DMS153 treated with DMSO at 0.1 percent for 48 hours (cell line): ENCODE results near the gene RASEF.

Experiments
- DNase-seq: peaks from one replicate; lab custom pipeline; 2025; ENCODE audit not compliant: unreplicated experiment; lab: John Stamatoyannopoulos, UW

Gene RASEF

DNA sequence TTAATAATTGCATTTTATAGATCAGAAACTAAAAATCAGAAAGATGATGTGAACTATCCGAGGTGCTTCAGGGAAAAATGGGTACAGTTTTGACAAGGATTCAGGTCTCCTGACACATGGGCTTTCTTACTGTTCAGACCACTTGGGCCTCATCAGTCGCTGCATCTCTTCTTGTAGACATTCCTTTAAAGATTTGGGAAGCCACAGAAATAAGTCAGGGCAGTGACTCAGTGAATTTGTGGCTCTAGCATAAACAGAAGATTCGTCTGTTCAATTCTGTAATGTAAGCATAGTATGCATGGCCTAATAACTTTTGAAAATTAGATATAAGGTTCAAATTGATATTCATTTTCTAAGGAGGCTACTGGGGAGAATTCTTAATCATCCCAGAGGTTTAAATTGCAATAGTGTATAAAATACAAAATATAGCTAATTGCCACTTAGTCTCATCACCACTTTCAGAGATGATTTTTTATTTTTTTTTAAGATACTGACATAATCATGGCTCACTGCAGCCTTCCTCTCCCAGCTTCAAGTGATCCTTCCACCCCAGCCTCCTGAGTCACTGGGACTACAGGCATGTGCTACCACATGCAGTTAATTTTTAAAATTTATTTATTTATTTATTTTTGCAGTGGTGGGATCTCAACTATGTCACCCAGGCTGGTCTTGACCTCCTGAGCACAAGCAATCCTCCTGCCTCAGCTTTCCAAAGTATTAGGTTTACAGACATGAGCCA is 48.9 kb downstream of the RASEF start:
- no peak for DNase-seq

DNA sequence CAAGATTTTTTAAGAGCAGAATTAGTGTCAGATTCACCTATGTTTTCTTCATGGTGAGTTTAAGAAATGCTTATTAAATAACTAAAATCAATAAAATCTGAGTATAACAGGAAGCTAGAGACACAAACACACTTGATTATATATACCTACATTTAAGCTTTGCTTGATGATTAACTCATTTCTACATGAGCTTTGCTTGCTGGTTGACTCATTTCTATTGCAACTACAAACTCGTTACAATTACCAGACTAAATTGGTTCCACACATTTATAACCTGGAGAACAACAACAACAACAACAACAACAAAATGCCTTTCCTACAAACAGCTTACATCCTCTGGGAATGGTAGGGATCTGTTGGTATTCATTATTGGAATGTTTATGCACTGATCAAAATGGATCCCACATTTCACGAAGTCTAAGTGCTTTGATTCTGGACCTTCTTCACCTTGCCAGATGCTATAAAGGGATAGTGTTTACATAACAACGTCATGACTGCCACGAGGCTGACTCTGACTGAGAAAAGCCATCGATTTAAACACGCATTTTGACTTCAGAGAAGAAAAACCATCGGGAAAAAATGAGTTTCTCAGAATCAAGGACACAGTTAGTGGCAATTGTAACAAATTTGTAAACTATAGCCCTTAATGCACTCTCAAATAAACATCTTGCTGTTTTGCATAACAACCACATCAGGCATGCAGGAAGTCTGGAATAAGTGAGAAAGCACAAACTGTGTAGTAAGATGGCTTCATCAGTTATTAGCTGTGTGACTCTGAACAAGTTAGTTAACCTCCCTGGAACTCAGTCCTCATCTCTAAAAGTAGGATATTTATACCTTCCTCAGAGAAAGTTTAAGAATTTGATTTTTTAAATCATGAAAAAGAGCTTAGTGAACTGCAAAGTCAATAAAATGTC is 49.8 kb downstream of the RASEF start:
- DNase-seq = no peak

GRCh38 chr9:83012168-83012921 is 50.6 kb downstream of the RASEF start:
- DNase-seq = no peak

GRCh38 chr9:83011611-83012010 is 51.3 kb downstream of the RASEF start:
- DNase-seq = no peak

DNA sequence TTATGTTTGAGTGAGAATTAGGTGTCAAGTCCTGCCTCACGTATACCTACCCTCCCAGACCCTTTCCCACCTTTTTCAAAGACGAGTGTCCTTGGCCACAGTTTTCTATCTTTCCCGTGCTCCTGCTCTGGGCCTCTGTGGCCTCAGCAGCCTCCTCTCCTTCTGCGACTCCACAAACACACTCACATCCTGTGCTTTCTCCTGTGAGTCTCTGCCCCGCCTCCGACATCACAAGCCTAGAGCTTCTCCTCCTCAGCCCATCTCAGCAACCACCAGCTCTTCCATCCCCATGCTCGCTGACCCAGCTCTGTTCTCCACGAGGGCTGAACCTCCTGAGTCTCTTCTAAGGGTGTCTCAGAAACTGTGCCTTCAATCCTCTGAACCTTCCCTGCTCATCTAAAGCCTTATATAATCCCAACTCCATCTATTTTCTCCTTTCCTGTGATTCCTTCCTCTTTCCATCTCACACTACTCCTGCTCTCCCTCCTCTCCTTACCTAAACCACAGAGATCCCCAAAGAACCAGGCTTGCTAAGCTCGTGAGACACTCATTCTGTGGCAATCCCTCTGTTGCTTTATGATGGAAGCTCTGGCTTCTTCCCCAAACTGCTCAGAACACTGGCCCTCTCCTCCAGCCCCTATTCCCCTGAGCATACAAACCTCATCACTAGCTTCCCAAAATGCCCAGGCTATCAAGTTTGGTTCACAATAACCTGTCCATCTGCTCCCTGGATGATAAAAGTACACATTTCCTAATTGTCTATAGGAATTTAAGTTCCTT is 55.2 kb downstream of the RASEF start:
- DNase-seq = no peak

DNA sequence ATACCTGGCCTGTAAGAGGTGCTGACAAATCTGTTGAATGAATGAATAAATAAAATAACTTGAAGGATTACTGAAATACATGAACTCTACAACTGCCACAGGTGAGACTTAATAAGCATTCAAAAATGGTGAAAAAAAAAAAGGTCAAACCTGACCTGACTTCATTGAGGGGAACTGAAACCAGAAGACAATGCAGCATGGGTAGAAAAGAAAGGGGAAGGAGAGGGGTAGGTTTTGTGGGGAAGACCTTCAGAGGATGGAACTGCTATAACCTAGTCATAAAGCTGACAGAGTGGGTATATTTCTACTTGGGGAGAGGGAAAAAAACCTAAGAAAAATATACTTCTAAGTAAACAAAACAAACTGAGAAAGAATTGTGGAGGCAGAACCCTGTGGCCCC is 56.6 kb downstream of the RASEF start:
- DNase-seq = no peak

- no peak for DNase-seq
Observed at GRCh38 chr9:83005963-83006362, 57.0 kb downstream of the RASEF start.

- no peak for DNase-seq
Observed at GRCh38 chr9:83005361-83005760, 57.6 kb downstream of the RASEF start.

DNA sequence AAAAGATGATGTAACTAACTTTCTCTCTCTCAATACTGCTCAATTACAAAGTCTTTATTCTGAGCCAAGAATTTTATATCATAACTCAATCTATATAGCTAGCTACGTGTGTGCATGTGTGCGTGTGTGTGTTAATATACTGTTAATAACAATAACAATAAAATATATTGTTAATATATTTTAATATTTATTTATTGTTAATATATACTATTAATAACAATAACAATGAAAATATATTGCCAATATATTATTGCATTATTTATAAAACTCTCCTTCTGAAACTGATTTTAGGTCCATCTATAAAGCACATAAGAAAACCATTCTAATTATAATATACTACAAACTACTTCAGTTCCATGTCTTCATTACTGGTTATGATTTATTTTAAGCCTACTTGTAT is 60.6 kb downstream of the RASEF start:
- no peak for DNase-seq

GRCh38 chr9:83000765-83001164 is 62.2 kb downstream of the RASEF start:
- no peak for DNase-seq

GRCh38 chr9:82998409-82998808 is 64.5 kb downstream of the RASEF start:
- DNase-seq = no peak

- no peak for DNase-seq
Observed at GRCh38 chr9:82997476-82998140, 65.3 kb downstream of the RASEF start.

- no peak for DNase-seq
Observed at GRCh38 chr9:82996941-82997340, 66.0 kb downstream of the RASEF start.

DNA sequence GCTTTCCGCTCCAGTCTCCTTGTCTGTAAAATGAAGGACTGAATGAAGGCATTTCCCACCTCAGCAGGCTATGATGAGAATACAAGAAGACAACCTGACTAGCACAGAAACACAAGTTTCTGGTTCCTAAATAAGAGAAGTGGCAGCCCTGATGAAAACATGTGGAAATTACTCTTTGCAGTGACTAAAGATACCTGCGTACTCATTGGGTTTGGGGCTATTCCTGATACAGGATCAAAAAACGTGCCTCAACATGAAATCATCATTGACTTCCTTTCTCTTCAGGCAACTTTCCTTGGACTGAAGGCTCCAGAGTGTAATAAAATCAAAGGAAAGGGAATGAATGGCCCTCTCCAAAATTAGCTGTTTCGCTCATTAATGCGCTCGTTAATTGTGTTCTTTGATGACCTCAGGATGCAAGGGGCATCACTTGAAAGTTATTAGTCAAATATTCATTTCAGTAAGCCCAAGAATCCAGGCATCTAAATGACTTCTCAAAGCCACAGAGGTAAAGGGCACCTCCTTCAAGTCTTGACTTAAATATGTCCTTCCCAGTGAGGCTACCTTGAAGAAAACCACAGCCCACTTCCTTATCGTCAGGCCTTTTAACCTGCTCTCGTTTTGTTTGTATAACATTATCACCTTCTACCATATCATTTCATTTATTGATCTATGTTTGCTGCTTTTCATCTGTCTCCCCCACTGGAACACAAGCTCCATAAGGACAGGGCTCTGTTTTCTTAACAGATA is 68.9 kb downstream of the RASEF start:
- DNase-seq = no peak

DNA sequence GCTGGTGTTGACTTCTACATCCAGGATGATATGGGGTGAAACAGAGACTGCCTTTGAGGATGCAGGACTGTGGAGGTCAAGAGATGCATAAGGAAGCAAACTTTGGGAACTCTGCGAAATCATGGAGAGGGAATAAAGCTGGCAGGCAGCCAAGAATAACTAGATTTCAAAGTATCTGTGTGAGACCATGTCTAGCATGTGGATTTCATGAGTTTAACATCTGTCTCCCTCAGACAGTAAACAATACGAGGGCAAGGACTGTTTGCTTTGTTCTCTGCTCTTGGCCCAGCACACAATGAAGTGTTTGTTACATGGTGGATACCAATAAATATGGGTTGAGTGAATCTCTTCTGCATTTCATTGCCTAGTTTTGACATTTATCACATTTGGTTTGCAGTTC is 71.3 kb downstream of the RASEF start:
- peak; percentile 73 for DNase-seq

- no peak for DNase-seq
Observed at GRCh38 chr9:82989929-82990328, 73.0 kb downstream of the RASEF start.

GRCh38 chr9:82988488-82988887 is 74.5 kb downstream of the RASEF start:
- DNase-seq = no peak

GRCh38 chr9:82987370-82988189 is 75.4 kb downstream of the RASEF start:
- DNase-seq = no peak

DNA sequence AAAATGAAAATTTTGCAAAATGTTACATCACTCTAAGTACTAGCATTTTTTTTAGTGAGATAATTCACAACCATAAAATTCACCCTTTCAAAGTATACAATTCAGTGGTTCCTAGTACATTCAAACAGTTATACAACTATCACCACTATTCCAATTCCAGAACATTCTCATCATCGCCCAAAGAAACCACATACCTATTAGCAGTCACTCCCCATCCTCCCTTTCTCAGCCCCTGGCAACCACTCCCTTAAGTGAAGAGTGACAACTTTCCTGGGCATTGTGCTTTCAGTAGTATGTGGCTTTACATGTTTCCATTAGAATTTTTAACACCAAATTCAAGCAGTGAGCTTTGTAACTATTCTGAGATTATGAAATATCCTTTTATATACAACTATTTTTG is 81.4 kb downstream of the RASEF start:
- DNase-seq = no peak
